Right hindlimb (tissue), 1 donor: Measurements from ENCODE around the gene DHDDS.

Experiments
- DNase-seq: peaks from one replicate; pipeline ENCODE4 v3.0.0-alpha.2; 2018

Gene DHDDS

DNA sequence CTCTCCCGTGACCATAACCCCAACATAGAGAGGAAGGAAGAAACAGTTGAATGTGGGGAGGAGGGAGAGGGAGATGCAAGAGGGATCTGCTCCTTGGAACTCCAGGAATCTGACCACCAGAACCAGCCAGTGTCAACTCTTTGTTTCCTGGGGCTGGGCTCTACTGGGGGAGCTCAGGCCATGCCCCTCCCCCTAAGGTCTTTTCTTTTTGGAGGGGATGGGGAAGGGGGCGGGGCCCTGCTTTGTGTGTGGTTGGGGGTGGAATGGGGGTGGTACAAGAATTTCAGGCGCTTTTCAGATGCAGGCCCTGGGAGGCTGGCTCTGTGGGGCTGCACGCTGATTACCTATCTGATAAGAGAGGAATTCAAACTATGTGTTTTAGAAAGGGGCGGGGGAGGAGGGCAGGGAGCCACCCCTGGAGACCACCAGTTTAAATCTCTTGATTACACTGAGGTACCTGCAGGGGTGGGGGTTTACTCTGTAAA, 13.2 kb upstream of the DHDDS start:
- no peak for DNase-seq

DNA sequence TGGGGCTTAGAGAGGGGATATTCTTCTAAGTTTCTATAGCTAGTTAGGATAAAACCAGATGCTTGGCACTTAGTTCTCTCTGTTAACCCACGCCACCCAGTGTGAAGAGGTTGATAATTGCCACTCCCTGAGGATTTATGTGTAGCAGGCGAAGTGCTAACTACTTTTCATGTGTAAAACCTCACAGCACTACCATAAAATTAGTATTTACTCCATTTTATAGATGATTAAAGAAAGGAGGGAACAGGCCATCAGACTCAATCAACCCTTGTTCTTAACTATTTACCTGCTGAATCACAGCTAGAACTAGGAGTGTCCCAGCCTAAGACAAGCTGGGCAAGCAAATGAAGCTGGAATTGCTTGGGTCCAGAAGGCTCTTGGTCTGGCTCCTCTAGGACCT, 12.6 kb upstream of the DHDDS start:
- no peak for DNase-seq

DNA sequence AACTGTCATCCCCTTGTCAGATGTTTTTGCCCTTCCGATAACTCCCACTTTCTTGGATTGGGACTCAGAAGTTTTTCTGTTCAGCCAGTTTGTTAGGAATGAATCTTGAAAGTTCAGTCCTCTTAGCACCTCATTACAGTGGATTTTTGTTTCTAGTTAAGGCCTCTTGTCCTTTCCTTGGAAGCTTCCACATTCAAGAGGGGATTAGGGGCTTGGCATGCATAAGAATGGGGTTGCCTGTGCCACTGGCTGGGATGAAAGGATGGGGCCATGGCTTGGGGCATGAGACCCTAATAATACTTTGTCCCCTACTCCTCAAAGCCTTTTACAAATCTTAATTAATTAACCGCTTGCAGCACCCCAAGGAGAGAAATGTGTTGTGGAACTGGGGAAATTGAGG, 2.4 kb upstream of the DHDDS start:
- no peak for DNase-seq

DNA sequence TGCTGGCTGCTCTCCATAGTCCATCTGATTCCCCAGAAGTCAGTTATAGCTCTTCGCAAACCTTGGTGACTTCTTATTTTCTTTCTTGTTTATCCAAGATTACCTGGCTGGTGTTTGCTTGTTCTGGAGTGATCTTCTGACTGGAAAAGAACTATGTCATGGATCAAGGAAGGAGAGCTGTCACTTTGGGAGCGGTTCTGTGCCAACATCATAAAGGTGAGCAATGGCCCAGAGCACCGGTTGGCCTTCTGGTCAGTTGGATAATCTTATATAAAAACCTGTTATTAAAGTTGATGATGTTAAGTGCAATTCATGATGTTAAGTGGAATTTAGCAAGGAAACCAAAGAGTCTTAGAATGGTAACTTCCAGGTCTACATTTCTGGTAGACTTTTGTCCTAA, 672 bp downstream of the DHDDS start:
- DNase-seq, result no peak

DNA sequence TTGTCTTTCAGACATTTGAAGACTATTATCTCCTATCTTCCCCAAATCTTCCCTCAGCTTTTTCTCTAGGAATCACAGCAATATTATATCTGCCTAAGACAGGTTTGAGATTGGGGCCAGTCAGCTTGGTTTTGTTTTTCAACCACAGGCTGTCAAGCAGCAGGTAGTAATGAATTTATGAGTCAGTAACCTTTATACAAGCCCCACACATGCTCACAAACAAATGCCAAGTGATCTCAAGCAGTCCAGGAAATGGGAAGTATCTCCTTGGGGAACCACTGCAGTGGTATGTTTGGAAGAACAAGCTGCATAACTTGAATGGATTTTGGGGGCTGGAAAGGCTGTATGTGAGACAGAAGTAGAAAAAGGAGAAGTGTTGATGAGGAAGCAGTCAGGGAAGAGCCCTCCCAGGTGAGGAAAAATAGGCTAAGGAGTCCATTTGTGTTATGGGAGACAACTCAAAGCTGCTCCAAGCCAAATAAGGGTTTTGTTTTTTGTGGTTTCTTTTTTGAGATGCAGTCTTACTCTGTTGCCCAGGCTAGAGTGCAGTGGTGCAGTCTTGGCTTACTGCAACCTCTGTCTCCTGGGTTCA, 2.1 kb downstream of the DHDDS start:
- DNase-seq, result no peak

DNA sequence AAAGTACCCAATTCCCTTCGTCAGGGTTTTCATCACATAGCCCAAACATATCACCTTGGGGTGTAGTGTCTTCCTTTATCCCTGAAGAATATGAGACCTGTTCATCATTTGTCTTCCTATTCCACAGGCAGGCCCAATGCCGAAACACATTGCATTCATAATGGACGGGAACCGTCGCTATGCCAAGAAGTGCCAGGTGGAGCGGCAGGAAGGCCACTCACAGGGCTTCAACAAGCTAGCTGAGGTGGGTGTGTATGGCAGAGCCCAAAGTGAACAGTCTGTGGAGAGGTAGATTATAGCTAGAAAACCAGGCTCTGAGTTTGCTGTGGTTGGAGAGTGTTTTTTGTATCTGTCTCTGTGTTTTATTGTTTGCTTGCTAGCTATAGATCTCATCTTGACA, 5.9 kb downstream of the DHDDS start:
- DNase-seq, result no peak

DNA sequence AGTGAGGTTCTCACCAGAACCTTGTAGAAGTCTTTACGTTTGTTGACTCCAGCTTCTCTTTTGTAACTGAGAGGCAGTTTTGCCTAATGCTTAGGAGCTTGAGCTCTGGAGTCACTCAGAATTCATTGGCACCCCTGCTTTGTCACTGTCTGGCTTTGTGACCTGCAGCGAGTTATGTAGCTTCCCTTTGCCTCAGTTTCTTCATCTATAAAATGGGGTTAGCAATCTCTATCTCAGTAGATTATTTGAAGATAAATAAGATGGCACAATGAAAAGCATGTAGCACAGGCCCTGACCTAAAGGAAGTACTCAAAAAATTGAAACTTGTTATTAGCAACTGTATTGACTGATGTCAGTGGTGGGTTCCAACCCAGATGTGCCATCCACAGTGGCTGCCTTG, 8.1 kb downstream of the DHDDS start:
- no peak for DNase-seq

DNA sequence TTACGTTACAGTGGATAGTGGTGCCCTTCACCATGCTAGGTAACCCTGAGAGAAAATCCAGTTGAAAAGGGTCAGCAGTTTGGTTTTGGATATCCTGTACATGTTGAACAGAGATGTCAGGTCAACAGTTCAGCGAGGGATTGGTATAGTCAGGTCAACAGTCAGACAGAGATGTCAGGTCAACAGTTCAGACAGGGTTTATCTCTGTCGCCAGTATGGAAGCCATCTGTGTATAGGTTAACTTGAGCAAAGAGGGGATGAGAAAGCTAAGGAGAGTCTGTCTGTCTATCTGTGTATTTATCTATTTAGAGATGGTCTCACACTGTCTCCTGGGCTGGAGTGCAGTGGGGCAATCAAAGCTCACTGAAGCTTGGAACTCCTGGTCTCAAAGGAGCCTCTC, 17.7 kb downstream of the DHDDS start:
- DNase-seq, result no peak

DNA sequence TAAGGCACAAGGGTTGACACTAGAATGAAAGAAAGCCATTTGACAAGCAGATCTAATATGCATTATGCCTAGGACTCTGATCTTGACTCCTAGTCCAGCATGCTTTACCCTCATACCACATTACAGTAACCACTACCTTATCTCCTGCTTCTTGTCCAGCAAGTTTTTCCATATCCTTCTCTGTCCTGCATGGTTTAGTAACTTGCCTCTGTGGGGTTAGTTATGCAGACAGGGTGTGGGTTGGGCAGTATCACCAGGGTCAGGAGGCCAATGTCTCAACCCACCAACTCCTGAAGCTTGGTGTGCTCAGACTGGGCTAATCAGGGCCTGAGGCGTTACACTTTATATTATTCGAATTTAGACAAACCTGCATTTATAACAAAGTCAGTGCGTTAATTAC, 18.8 kb downstream of the DHDDS start:
- DNase-seq, result no peak

DNA sequence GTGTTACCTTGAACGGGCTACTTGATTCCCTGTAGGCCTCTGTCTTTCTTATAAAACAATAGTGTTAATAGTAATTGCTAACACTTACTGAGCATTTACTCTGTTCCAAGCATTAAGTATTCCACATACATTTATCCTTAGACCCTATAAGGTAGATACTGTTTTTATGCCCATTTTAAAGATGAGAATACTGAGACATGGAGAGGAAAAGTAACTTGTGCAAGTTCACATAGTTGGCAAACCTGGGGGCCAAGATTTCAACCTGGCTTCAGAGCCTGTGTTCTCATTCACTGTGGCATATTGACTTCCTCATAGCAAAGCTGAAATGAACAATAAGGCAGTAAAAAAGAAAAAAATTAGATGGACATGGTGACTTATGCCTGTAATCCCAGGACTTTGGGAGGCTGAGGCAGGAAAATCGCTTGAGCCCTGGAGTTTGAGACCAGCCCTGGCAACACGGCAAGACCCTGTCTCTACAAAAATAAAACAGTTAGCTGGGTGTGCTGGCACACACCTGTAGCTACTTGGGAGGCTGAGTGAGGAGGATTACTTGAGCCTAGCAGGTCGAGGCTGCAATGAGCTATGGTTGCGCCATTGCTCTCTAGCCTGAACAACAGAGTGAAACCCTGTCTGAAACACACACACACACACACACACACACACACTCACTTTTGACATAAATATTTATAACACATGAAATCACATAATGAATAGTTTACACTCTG, 20.5 kb downstream of the DHDDS start:
- DNase-seq, result no peak

DNA sequence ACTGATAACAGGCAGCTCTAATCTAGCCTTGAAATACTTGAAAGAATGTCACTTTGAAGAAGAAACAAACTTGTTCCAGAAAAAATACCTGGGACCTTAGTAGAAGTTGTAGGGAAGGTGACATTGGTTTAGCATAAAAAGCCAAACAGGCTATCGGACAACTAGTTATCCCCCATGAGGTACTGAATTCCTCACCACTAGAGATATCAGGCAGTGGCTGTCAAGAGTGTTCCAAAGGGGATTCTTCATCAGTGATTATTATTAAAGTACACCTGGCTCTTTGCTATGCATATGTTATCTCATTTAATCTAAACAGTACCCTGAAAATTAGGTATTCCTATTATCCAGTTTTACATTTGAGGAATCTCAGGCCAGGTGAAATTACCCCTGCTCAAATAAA, 27.0 kb downstream of the DHDDS start:
- DNase-seq, result no peak

DNA sequence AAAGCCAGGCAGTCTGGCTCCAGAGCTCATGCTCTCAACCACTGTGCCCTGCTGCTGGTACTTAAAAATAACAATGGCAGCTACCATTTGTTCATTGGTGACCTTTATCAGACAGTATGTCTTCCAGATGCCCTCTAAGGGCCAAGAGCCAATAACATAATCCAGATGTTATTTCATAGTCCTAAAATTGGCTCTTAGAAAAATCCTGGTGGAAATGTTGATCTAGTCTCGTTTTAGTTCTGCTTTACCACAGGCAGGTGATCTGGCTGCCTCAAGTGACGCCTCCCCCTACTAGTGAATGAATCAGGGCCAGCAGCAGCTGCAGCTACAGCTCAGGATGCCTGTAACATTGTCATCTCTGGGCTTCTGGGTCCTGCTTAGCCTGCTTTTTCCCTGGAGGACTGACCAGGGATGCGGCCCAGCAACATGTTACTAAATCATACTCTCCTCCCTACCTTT, 27.5 kb downstream of the DHDDS start:
- no peak for DNase-seq

DNA sequence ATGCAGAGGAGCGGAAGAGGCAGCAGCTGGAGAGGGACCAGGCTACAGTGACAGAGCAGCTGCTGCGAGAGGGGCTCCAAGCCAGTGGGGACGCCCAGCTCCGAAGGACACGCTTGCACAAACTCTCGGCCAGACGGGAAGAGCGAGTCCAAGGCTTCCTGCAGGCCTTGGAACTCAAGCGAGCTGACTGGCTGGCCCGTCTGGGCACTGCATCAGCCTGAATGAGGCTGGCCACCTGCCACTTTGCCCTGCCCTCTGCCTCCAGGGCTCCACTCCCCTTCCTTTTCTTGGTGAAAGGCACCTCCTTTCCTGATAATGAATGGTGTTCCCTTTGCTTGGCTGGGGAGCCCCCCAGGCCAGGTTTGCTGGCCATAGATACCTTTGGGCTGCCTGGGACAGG, 36.8 kb downstream of the DHDDS start:
- peak; percentile 73 for DNase-seq

DNA sequence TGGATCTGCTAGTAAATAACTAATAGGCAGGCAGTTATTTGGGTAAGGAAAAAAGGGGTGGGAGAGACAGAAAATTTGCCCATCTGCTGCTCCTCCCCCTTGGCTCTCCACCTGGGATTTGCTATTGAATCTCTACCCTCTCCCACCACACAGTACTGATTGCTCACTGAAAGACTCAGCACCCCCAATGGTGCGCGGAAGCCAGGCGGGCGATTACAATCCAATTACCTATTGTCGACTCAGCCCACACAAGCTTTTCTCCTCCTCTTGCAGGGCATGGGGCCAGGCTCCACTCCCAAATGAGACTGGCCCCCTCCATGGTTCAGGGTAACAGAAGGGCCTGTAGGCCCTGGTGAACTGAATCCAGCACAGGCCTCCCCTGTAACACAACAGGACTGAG, 37.4 kb downstream of the DHDDS start:
- no peak for DNase-seq

DNA sequence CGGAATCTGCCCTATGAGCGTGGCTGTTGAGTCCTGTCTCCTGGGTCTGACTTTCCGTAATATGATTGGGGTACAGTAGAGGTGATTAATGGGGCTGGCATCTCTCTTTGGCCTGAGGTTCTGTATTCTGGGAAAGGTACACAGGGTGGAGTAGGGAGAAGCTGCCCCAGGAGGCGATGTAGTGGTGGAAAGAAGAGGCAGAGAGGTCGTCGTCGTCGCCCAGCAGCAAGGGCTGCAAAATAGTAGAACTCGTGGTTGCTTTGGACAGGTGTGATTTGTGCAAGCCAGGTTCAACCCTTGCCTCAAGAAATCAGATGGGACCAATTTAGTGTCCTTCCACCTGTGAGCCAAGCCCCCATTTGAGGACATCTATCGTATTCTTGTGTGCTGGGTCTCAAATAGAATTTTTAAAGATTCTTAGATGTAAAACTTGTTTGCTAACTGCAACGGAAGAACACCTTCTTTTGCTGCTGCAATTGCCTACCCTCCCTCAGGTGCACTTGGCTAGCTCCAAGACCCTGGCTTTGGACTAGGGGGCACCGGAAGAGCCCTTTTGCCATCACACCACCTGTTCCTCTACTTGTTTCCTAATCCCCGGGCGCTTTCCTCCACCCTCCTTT, 38.9 kb downstream of the DHDDS start:
- no peak for DNase-seq

DNA sequence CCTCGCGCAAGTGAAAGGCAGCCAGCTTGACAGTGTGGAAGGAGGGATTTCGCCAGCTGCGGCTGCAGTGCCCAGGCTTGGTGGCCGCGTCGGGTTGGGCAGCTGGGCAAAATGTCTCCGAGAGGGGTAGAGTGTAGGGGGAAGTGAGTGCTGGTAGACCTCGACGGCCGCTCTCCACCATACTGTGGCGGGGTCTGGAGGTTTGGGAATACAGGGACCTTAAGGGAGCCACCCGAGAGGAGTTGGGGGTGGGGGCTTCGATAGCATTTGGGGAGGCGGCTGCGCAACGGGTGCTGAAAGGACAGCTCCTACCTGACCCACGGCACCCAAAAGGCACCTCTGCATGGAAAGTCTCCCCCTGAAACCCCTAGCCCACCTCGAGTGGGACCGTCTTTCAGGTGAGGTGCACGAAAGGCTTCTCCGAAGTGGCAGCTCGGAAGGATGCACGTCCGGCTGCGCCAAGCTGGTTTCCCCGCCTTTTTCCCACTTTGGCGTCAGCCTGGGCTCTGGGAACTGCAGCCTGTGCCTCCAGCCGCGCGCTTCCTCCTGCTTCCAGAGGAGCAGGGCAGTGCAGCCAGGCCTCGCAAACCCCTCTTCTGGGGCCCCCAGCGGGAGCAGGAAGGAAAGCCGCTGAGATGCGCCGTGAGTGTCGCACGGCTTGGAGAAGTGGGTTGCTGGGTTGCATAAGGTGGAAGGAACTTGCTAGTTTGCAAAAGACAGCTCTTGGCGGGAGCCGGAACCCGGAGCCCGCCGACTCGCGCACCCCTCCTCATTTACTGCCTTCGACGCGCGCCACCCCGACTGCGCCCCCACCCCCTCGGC, 39.6 kb downstream of the DHDDS start:
- peak; percentile 64 for DNase-seq

DNA sequence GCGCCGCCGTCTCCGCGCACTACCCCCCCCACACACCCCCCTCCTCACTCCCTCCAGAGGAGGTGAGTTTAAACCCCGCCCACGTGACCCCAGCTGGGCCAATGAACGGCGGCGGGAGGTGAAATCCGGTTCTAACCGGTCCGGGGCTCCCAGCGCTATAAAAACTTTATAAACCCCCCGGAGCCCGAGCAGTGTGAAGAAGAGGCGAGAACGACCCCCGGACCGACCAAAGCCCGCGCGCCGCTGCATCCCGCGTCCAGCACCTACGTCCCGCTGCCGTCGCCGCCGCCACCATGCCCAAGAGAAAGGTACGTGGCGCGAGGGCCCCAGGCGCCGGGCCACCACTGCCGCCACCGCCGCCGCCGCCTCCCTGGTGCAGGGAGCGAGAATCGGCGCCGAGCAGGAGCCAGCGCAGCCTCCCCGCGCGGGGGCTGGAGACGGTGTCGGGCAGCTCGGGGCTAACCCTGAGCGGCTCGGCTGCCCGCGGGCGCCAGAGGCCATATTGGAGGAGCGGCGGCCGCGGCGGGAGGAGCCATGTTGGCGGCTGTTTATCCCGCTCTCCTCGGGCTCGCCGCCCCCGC, 40.3 kb downstream of the DHDDS start, which contains the start of gene HMGN2:
Gene HMGN2, plus strand, starts transcription at position 121 of the 581 bp plus-strand sequence. Its CDS starts 173 bp downstream, at position 294.
- peak; percentile 95 for DNase-seq

DNA sequence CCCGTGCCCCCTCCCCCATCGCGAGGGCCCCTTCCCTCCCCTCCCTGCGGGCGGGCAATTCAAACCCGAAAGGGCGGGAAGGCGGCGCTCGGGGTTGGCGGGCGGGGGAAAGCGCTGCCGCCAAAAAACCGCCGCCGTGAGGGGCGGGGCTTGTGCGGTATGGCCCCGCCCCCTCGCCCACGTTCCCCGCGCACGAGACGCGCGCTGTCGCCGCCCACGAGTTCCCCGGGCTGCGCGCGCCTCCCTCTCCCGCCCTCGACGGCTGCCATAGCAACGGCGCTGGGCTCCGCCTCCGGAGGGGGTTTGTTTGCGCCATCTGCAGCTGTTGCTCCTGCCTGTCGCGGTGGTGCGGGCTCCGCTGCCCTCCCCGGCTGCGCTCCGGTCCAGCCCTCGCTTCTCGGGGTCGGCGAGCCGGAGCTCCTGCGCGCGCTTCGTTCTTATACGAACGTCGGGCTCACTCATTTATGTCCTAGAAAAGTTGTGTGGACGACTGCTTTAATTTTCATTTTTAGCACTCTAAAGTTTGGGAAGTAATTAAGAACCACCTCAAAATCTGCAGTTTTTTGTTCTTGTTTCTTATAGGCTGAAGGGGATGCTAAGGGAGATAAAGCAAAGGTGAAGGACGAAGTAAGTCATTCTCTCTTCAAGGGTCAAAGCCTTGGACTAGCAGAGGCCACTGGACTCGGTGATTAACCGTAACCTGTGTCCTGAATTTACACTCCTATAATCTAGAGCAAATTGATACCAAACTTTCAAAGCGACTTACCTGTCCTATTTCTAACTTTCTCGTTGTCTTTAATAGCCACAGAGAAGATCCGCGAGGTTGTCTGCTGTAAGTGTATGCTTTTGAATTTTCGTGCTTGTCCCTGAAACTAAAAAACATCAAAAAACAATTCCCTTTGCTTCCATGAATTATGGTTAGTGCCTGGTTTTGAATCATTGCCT, 41.1 kb downstream of the DHDDS start:
- peak; percentile 96 for DNase-seq

DNA sequence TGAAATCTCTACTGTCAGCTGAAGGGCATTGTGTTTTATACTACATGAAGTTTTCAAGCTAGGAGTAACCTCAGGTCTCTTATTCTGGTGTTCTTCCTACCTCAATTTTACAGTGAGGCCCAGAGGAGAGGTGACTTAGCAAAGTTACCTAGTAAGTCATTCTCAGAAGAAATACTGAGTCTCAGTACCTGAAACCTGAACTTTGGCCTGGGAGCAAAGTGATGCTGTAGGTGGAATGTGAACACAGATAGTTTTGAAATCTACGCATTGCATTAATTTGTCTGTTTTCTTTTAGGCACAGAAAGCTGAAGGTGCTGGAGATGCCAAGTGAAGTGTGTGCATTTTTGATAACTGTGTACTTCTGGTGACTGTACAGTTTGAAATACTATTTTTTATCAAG, 42.7 kb downstream of the DHDDS start:
- DNase-seq, result no peak

DNA sequence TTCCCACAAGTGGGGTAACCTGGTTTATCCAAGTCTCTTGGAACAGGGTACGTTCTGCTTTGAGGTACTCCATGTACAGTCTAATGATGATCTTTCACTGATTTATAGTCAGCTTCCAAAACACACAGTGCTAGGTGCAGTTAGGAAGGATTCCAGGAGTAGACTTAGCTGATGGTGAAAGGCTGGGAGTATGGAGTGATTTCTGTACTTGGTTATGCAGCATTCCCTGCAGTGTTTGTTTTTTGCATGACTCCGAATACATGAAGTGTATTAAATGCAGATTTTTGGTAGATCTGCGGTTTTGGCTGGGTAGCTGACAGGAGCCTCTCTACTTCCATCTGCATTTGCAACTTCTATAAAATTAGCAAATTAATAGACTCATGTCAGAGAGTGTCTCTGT, 43.9 kb downstream of the DHDDS start:
- DNase-seq, result no peak

DNA sequence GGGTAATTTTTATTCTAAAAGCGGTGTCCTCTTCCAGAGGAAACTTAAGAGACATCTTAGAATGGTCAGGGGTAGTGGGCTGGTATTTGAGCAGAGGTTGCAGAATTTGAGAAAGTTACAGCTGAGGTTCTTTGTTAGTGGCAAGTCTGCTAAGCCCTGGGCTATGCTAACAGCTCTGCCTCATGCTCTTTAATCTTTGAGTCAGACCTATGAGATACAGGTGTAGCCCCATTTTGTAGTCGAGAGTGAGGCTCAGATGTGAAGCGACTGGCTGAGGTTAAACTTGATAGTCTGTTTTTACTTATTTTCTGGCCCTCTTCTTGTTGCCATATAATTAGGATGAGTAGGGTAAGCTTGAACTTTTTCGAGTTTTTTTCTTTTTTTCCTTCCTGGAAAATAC, 44.8 kb downstream of the DHDDS start:
- DNase-seq, result no peak
